ENCODE measurements around the gene PITPNM3. TPM values are rescaled to one million over a fixed set of nuclear protein-coding genes. Genes with fewer than 3 reads are reported as not detected.

The PITPNM3 gene
- total and polyA plus RNA-seq, 12 donors = 1.1 to 9.8 (median 6.8) TPM

- Histone ChIP-seq H3K27me3 (no peaks in the 10 kb centered on the region), H3K27ac (no peak overlapping the region), H3K9me3 (replicated peaks in 1 of 3) (no peaks in the 10 kb centered on the region), H3K36me3 (replicated peaks in 1 of 2) (no peaks in the 10 kb centered on the region), H3K4me1 (replicated peaks in 1 of 2) (peaks cover 16% of the 10 kb centered on the region in 2 donors), H3K4me3 (no peak overlapping the region)
- no peak for DNase-seq
- intact Hi-C loops (cut with DNase I) = no loop called here
- WGBS, 4 donors = 90 to 93% (median 92%) methylated on average over 10 of the region's 10 CpGs
- TF ChIP-seq POLR2A (IDR thresholded peaks at IDR 0.05) = no peak
- peak in 2 of 6 experiments; percentile 11 to 17 for TF ChIP-seq CTCF (IDR thresholded peaks at IDR 0.05)
These were observed 103.7 kb downstream of the PITPNM3 start for GRCh38 chr17:6452471-6453266.

- Histone ChIP-seq H3K27ac (peak overlapping the region in 1 of 5 donors; percentile 14), H3K9me3 (replicated peaks in 1 of 3) (no peaks in the 10 kb centered on the region), H3K4me1 (replicated peaks in 1 of 2) (peaks cover 2 to 5% of the 10 kb centered on the region in 2 donors), H3K27me3 (no peaks in the 10 kb centered on the region), H3K36me3 (replicated peaks in 1 of 2) (no peaks in the 10 kb centered on the region), H3K4me3 (no peak overlapping the region)
- DNase-seq = peak in 1 of 7 donors; percentile 18
- TF ChIP-seq POLR2A (IDR thresholded peaks at IDR 0.05) (no peak), CTCF (IDR thresholded peaks at IDR 0.05) (no peak)
- WGBS, 4 donors = 39 to 57% (median 51%) methylated on average over 11 to 12 of the region's 12 CpGs
- intact Hi-C loops (cut with DNase I) = no loop called here
These were observed 105.2 kb downstream of the PITPNM3 start for GRCh38 chr17:6450926-6451832.

GRCh38 chr17:6449307-6449706, 107.0 kb downstream of the PITPNM3 start:
- Histone ChIP-seq H3K27ac (no peak overlapping the region), H3K9me3 (replicated peaks in 1 of 3) (no peaks in the 10 kb centered on the region), H3K27me3 (no peaks in the 10 kb centered on the region), H3K4me3 (no peak overlapping the region), H3K4me1 (replicated peaks in 1 of 2) (peaks cover 0 to 6% of the 10 kb centered on the region in 2 donors), H3K36me3 (replicated peaks in 1 of 2) (no peaks in the 10 kb centered on the region)
- WGBS, 4 donors = 94 to 100% (median 97%) methylated on average over 1 to 6 of the region's 6 CpGs
- TF ChIP-seq CTCF (IDR thresholded peaks at IDR 0.05) = no peak
- TF ChIP-seq POLR2A (IDR thresholded peaks at IDR 0.05) = no peak
- DNase-seq = no peak
- intact Hi-C loops (cut with DNase I) = no loop called here

- TF ChIP-seq CTCF (IDR thresholded peaks at IDR 0.05) (no peak), POLR2A (IDR thresholded peaks at IDR 0.05) (no peak)
- Histone ChIP-seq H3K27ac (no peak overlapping the region), H3K27me3 (no peaks in the 10 kb centered on the region), H3K9me3 (replicated peaks in 1 of 3) (no peaks in the 10 kb centered on the region), H3K4me1 (replicated peaks in 1 of 2) (peaks cover 0 to 6% of the 10 kb centered on the region in 2 donors), H3K4me3 (no peak overlapping the region), H3K36me3 (replicated peaks in 1 of 2) (no peaks in the 10 kb centered on the region)
- 96 to 99% (median 97%) methylated on average over 6 of the region's 6 CpGs for WGBS, 4 donors
- intact Hi-C loops (cut with DNase I) = no loop called here
- no peak for DNase-seq
These were observed 107.9 kb downstream of the PITPNM3 start for GRCh38 chr17:6448473-6448872.

All from adrenal gland (tissue), 12 donors.